Breast epithelium (tissue), 3 donors: ENCODE results near the gene OCA2.

ENCODE experiments used
- POLR2AphosphoS5 ChIP-seq, 3 donors: sonication (generic); formaldehyde crosslinking; IDR thresholded peaks; one replicate each; pipeline ENCODE4 v1.6.1; 2017; ENCODE audit warnings: antibody characterized with exemption in 3 of 3
- TF ChIP-seq, protein P1 (sequence below), 3 donors: fragments of 450-650 bp; IDR thresholded peaks; one replicate each; pipeline ENCODE4 v1.5.1; 2016 to 2017; ENCODE audit warnings: antibody characterized with exemption in 3 of 3, mild to moderate bottlenecking in 3 of 3, moderate library complexity in 3 of 3

DNA sequence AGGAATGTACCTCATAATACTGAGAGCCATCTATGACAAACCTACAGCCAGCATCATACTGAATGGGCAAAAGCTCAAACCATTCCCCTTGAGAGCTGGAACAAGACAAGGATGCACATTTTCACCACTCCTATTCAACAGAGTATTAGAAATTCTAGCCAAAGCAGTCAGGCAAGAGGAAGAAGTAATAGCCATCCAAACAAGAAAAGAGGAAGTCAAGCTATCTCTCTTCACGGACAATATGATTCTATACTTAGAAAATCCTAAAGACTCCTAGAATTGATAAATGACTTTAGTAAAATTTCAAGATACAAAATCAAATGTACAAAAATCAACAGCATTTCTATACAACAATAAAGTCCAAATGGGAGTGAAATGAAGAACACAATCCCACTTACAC, 30.2 kb downstream of the OCA2 start:
- TF ChIP-seq, protein P1, sequence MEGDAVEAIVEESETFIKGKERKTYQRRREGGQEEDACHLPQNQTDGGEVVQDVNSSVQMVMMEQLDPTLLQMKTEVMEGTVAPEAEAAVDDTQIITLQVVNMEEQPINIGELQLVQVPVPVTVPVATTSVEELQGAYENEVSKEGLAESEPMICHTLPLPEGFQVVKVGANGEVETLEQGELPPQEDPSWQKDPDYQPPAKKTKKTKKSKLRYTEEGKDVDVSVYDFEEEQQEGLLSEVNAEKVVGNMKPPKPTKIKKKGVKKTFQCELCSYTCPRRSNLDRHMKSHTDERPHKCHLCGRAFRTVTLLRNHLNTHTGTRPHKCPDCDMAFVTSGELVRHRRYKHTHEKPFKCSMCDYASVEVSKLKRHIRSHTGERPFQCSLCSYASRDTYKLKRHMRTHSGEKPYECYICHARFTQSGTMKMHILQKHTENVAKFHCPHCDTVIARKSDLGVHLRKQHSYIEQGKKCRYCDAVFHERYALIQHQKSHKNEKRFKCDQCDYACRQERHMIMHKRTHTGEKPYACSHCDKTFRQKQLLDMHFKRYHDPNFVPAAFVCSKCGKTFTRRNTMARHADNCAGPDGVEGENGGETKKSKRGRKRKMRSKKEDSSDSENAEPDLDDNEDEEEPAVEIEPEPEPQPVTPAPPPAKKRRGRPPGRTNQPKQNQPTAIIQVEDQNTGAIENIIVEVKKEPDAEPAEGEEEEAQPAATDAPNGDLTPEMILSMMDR (IDR thresholded peaks at IDR 0.05), result no peak
- TF ChIP-seq POLR2AphosphoS5 (IDR thresholded peaks at IDR 0.05), result no peak
